Measurements from ENCODE around the gene MLLT10. TPM values are rescaled to one million over a fixed set of nuclear protein-coding genes. Genes with fewer than 3 reads are reported as not detected.
A peak's percentile ranks its signal among the peaks of the same experiment; 100 is the strongest.

MLLT10 gene
- total and polyA plus RNA-seq, 9 donors = 20.7 to 30.6 (median 25.5) TPM

DNA sequence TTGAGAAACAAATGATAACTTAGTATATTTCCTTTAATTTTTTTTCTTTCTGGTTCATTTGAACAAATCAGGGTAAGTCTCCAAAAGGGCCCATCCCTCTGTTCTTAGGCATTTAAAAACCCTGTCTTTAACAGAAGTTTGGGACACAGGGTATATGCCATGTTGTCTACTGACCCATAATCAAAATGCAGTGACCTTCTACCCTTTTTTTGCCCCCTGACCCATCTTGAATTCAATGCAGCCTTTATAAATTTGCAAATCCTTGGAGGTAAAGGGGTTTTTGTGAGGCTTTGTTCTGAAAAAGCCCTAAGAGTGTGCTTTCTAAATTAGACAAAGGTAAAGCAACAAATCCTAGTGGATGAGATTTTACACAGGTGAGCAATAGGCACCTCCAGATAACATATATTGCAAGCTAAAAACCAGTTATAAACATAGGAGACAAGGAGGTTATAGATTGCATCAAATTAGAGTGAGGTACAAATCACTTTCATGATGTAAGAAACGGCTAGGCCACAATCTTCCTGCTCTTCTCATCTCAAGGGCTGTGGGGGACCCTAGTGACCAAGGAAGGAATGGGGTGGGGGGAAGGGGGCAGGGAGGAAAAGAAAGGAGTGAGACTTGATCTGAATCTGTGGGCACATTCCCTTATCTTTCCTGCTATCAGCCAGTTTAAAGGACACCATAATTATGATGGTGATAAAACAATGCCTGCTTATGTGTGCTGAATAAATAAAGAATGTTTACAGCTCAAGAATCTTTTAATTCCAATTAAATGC is 11.2 kb upstream of the MLLT10 start:
- H3K9me3 ChIP-seq (replicated peaks; ENCODE audit: control insufficient read depth, low read depth, low read length) = no peaks in the 10 kb centered on the region
- peaks cover 22% of the 10 kb centered on the region for H3K4me1 ChIP-seq (ENCODE audit: control insufficient read depth, insufficient read depth, low read length)
- WGBS (ENCODE audit: insufficient coverage) = no CpG with 5 or more reads among the region's 1 CpG
- H3K27me3 ChIP-seq (ENCODE audit: control insufficient read depth, insufficient read depth, low read length) = no peaks in the 10 kb centered on the region
- no peaks in the 10 kb centered on the region for H3K36me3 ChIP-seq (ENCODE audit: control insufficient read depth, insufficient read depth, low read length)
- peak overlapping the region; percentile 100 for H3K27ac ChIP-seq (ENCODE audit: low read length)
- no peak overlapping the region for H3K4me3 ChIP-seq (ENCODE audit: low read length)
- no peak for DNase-seq

DNA sequence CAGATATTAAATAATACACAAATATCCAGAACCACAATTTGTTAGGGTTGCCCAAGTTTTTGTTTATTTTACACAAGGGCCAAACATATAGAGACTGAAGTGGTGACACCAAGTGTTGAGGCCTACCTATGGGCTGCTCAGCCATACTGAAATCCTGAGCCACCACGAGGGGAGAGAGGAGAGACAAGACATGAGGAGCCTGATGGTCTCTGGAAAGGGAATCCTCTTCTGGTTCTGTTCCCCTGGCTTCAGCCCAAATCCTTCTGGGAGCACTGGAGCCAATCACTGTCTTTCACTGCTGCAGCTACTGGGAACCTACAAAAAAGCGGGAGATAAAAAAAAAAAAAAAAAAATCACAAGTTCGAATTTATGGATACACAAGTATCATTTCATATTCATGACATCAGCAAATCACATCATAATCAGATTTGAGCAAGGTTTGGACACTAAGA is 10.4 kb upstream of the MLLT10 start:
- Histone ChIP-seq H3K27me3 (ENCODE audit: control insufficient read depth, insufficient read depth, low read length) (no peaks in the 10 kb centered on the region), H3K36me3 (ENCODE audit: control insufficient read depth, insufficient read depth, low read length) (no peaks in the 10 kb centered on the region), H3K27ac (ENCODE audit: low read length) (peak overlapping the region; percentile 100), H3K4me3 (ENCODE audit: low read length) (no peak overlapping the region), H3K4me1 (ENCODE audit: control insufficient read depth, insufficient read depth, low read length) (peaks cover 19% of the 10 kb centered on the region), H3K9me3 (replicated peaks; ENCODE audit: control insufficient read depth, low read depth, low read length) (no peaks in the 10 kb centered on the region)
- peak; percentile 92 for DNase-seq
- no CpG with 5 or more reads among the region's 3 CpGs for WGBS (ENCODE audit: insufficient coverage)

GRCh38 chr10:21524131-21524525 is 9.9 kb upstream of the MLLT10 start:
- no peaks in the 10 kb centered on the region for H3K9me3 ChIP-seq (replicated peaks; ENCODE audit: control insufficient read depth, low read depth, low read length)
- H3K4me1 ChIP-seq (ENCODE audit: control insufficient read depth, insufficient read depth, low read length) = peaks cover 19% of the 10 kb centered on the region
- H3K27ac ChIP-seq (ENCODE audit: low read length) = peak overlapping the region; percentile 100
- H3K27me3 ChIP-seq (ENCODE audit: control insufficient read depth, insufficient read depth, low read length) = no peaks in the 10 kb centered on the region
- no peak for DNase-seq
- H3K36me3 ChIP-seq (ENCODE audit: control insufficient read depth, insufficient read depth, low read length) = no peaks in the 10 kb centered on the region
- H3K4me3 ChIP-seq (ENCODE audit: low read length) = peak overlapping the region; percentile 80
- no CpG with 5 or more reads among the region's 7 CpGs for WGBS (ENCODE audit: insufficient coverage)

DNA sequence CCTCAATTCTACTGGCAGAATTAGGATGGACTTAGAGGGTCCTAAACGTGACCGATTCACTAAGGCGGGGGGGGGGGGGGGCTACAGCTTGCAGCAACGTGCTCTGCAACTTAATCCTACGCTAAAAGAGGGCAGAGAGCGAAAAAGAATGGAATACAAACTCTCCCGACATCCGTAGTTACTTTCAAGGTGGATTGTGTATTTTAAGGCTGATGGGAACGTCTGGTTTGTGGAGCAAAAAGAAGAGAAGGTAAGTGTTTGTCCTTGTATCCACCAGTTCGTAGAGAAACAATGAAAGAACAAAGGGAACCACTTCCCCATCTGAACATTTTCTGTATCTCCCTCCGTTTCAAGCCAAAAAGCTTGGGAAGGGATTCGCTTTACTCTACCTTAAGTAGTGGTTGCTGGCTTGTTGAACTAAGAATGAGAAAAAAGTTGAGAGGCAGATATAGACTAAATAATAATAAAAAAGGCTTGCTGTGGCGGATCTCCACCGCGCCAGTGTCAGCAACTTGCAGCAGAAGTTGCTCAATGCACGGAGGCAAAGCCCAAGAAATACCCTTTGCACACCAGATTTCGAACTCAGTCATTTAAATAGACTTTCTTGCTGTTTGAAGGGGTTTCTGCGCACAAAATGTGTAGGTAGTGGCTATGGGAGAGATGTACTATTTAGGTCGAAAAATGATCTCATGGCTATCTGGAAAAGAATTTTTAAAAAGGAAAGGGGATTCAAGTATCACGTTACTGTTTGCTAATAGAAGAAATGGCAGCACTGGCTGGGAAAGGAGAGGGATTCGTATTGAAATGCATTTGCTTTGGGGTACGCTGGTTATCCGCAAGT is 9.3 kb upstream of the MLLT10 start:
- Histone ChIP-seq H3K27me3 (ENCODE audit: control insufficient read depth, insufficient read depth, low read length) (no peaks in the 10 kb centered on the region), H3K9me3 (replicated peaks; ENCODE audit: control insufficient read depth, low read depth, low read length) (no peaks in the 10 kb centered on the region), H3K27ac (ENCODE audit: low read length) (peak overlapping the region; percentile 100), H3K36me3 (ENCODE audit: control insufficient read depth, insufficient read depth, low read length) (no peaks in the 10 kb centered on the region), H3K4me1 (ENCODE audit: control insufficient read depth, insufficient read depth, low read length) (peaks cover 14% of the 10 kb centered on the region), H3K4me3 (ENCODE audit: low read length) (peak overlapping the region; percentile 80)
- peak; percentile 67 for DNase-seq
- WGBS (ENCODE audit: insufficient coverage) = 3% methylated on average over 6 of the region's 23 CpGs

- 0% methylated on average over 38 of the region's 64 CpGs for WGBS (ENCODE audit: insufficient coverage)
- Histone ChIP-seq H3K9me3 (replicated peaks; ENCODE audit: control insufficient read depth, low read depth, low read length) (no peaks in the 10 kb centered on the region), H3K27me3 (ENCODE audit: control insufficient read depth, insufficient read depth, low read length) (no peaks in the 10 kb centered on the region), H3K36me3 (ENCODE audit: control insufficient read depth, insufficient read depth, low read length) (no peaks in the 10 kb centered on the region), H3K4me3 (ENCODE audit: low read length) (peak within 1 kb of the TSS; percentile 80), H3K4me1 (ENCODE audit: control insufficient read depth, insufficient read depth, low read length) (peaks cover 14% of the 10 kb centered on the region), H3K27ac (ENCODE audit: low read length) (peak within 1 kb of the TSS; percentile 100)
- peak; percentile 98 for DNase-seq
These were observed 8.5 kb upstream of the MLLT10 start, which contains the start of gene SKIDA1 for GRCh38 chr10:21525367-21526187. TSS of gene SKIDA1 (minus strand) at chr10:21525682. CDS start at chr10:21517822, 7,860 bp downstream.

DNA sequence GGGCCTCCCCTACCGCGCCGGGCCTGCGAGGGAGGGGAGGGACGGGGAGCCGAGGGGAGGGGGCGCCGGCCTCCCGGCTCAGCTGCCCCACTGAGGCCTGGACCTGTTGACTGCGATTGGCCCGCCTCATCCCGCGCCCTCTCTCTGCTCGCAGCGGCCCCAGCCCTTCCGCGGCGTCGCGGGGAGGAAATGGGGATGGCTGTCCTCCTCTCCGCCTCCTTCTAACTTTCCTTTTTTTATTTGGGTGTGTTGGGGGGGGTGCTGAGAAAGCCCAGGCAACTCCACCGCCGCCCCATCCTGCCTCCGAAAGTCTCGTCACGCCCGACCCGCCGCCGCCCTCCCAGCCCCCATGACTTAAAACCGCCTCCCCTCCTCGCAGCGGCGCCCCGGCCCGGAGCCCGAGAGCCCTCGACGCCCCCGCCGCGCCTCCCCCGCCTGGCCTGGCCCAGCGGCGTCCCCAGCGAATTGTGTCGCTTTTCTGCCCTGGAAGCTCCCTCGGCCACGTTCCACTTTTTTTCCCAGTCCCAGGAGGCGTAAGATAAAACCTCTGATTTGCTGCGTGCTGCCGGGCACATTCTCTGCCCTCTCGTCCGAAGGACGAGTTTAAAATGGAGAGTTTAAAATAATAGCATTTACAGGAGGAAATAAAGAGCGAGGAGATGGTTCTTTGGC is 7.7 kb upstream of the MLLT10 start:
- H3K4me1 ChIP-seq (ENCODE audit: control insufficient read depth, insufficient read depth, low read length) = peaks cover 11% of the 10 kb centered on the region
- no peaks in the 10 kb centered on the region for H3K27me3 ChIP-seq (ENCODE audit: control insufficient read depth, insufficient read depth, low read length)
- WGBS (ENCODE audit: insufficient coverage) = 0% methylated on average over 29 of the region's 56 CpGs
- peak; percentile 97 for DNase-seq
- H3K27ac ChIP-seq (ENCODE audit: low read length) = peak overlapping the region; percentile 100
- peak overlapping the region; percentile 48 for H3K4me3 ChIP-seq (ENCODE audit: low read length)
- H3K36me3 ChIP-seq (ENCODE audit: control insufficient read depth, insufficient read depth, low read length) = no peaks in the 10 kb centered on the region
- H3K9me3 ChIP-seq (replicated peaks; ENCODE audit: control insufficient read depth, low read depth, low read length) = no peaks in the 10 kb centered on the region

DNA sequence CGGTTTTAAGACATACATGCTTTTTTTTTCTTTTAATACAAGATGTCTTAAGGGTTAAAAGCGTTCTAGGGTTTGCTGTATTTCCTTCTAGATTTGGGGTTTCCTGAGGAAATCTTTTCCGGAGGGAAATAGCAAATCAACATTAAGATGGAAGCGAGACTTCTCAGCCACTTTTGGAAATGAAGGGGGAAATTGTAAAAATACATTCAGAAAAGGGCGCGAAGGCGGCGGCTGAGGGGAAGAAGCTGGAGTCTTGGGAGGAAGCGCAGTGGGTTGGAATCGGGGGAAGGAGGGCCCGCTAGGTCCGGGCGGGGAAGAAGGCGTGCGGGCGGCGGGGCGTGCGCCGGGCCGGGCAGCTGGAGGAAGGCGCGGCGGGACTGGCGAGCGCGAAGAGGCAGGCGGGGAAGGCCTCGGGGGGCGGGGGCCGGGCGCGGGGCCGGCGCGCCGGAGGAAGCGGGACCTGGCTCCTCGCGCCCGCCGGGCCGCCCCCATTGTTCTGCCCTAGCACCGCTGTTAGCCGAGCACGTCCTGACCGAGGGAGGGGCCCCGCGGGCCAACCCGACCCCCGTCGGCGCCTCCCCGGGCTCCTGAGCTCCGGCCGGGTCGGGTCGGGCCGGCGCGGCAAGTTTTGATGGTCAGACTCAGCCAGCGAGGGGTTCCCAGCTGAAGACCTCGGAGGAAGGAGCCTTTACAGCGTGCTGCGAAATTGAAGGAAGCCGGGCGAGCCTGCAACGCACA is 7.0 kb upstream of the MLLT10 start:
- Histone ChIP-seq H3K9me3 (replicated peaks; ENCODE audit: control insufficient read depth, low read depth, low read length) (no peaks in the 10 kb centered on the region), H3K4me3 (ENCODE audit: low read length) (peak overlapping the region; percentile 55), H3K4me1 (ENCODE audit: control insufficient read depth, insufficient read depth, low read length) (peaks cover 11% of the 10 kb centered on the region), H3K27ac (ENCODE audit: low read length) (peak overlapping the region; percentile 100), H3K27me3 (ENCODE audit: control insufficient read depth, insufficient read depth, low read length) (no peaks in the 10 kb centered on the region), H3K36me3 (ENCODE audit: control insufficient read depth, insufficient read depth, low read length) (no peaks in the 10 kb centered on the region)
- 1% methylated on average over 60 of the region's 68 CpGs for WGBS (ENCODE audit: insufficient coverage)
- DNase-seq = peak; percentile 88

GRCh38 chr10:21527598-21528235 is 6.3 kb upstream of the MLLT10 start:
- H3K27me3 ChIP-seq (ENCODE audit: control insufficient read depth, insufficient read depth, low read length) = no peaks in the 10 kb centered on the region
- peak overlapping the region; percentile 55 for H3K4me3 ChIP-seq (ENCODE audit: low read length)
- WGBS (ENCODE audit: insufficient coverage) = 38% methylated on average over 3 of the region's 18 CpGs
- peak overlapping the region; percentile 100 for H3K27ac ChIP-seq (ENCODE audit: low read length)
- peaks cover 11% of the 10 kb centered on the region for H3K4me1 ChIP-seq (ENCODE audit: control insufficient read depth, insufficient read depth, low read length)
- no peaks in the 10 kb centered on the region for H3K36me3 ChIP-seq (ENCODE audit: control insufficient read depth, insufficient read depth, low read length)
- peak; percentile 73 for DNase-seq
- no peaks in the 10 kb centered on the region for H3K9me3 ChIP-seq (replicated peaks; ENCODE audit: control insufficient read depth, low read depth, low read length)
